HT-29 (cell line): ENCODE data around the gene KRT31. TPM values are rescaled to one million over a fixed set of nuclear protein-coding genes. Genes with fewer than 3 reads are reported as not detected.

Experiments
- total RNA-seq: library from RNA; depleted of rRNA; stranded (reverse); fragments of >200 nt; shearing (Covaris generic); gene quantifications from 2 replicates; pipeline ENCODE4 v1.2.3, GENCODE V29; 2014; rRNA removed

Gene KRT31
- total RNA-seq, 1 experiment from 2014 or later, result not detected

Other genes starting within 250 kb of the KRT31 start
- not detected in 2 replicates for gene KRTAP4-5, start 247.8 kb downstream of the KRT31 start, total RNA-seq
- gene KRTAP4-4, start 236.9 kb downstream of the KRT31 start, total RNA-seq, result not detected in 2 replicates
- gene KRTAP4-3, start 229.4 kb downstream of the KRT31 start, total RNA-seq, result not detected in 2 replicates
- not detected in 2 replicates for gene KRTAP4-2, start 219.4 kb downstream of the KRT31 start, total RNA-seq
- gene KRTAP4-1, start 212.7 kb downstream of the KRT31 start, total RNA-seq, result not detected in 2 replicates
- gene KRTAP9-1, start 207.7 kb downstream of the KRT31 start, total RNA-seq, result not detected in 2 replicates
- not detected in 2 replicates for gene KRTAP9-2, start 171.0 kb downstream of the KRT31 start, total RNA-seq
- not detected in 2 replicates for gene KRTAP9-3, start 165.2 kb downstream of the KRT31 start, total RNA-seq
- not detected in 2 replicates for gene KRTAP9-8, start 159.6 kb downstream of the KRT31 start, total RNA-seq
- gene KRTAP9-4, start 147.9 kb downstream of the KRT31 start, total RNA-seq, result not detected in 2 replicates
- not detected in 2 replicates for gene KRTAP9-9, start 142.2 kb downstream of the KRT31 start, total RNA-seq
- gene KRTAP9-6, start 132.2 kb downstream of the KRT31 start, total RNA-seq, result not detected in 2 replicates
- gene KRTAP9-7, start 121.9 kb downstream of the KRT31 start, total RNA-seq, result not detected in 2 replicates
- not detected in 2 replicates for gene KRTAP29-1, start 94.8 kb downstream of the KRT31 start, total RNA-seq
- gene KRTAP16-1, start 88.3 kb downstream of the KRT31 start, total RNA-seq, result not detected in 2 replicates
- not detected in 2 replicates for gene KRTAP17-1, start 81.9 kb downstream of the KRT31 start, total RNA-seq
- not detected in 2 replicates for gene KRT33A, start 46.8 kb downstream of the KRT31 start, total RNA-seq
- not detected in 2 replicates for gene KRT33B, start 27.8 kb downstream of the KRT31 start, total RNA-seq
- not detected in 2 replicates for gene KRT34, start 15.3 kb downstream of the KRT31 start, total RNA-seq
- not detected in 2 replicates for gene KRT37, start 27.0 kb upstream of the KRT31 start, total RNA-seq
- gene KRT38, start 43.4 kb upstream of the KRT31 start, total RNA-seq, result not detected in 2 replicates
- not detected in 2 replicates for gene KRT32, start 69.8 kb upstream of the KRT31 start, total RNA-seq
- not detected in 2 replicates for gene KRT35, start 83.5 kb upstream of the KRT31 start, total RNA-seq
- gene KRT36, start 92.3 kb upstream of the KRT31 start, total RNA-seq, result not detected in 2 replicates
- 35.5 and 45.8 TPM in 2 replicates for gene KRT13, start 108.0 kb upstream of the KRT31 start, total RNA-seq
- 14.1 and 15.9 TPM in 2 replicates for gene KRT15, start 121.3 kb upstream of the KRT31 start, total RNA-seq
- 2,402 and 2,405 TPM in 2 replicates for gene KRT19, start 130.7 kb upstream of the KRT31 start, total RNA-seq
- not detected in 2 replicates for gene KRT9, start 174.5 kb upstream of the KRT31 start, total RNA-seq
- gene KRT14, start 189.3 kb upstream of the KRT31 start, total RNA-seq, result not detected in 2 replicates
- 0.38 and 2.1 TPM in 2 replicates for gene KRT16, start 215.2 kb upstream of the KRT31 start, total RNA-seq
- gene KRT17, start 227.0 kb upstream of the KRT31 start, total RNA-seq, result 286 and 297 TPM in 2 replicates